ENCODE results near the gene AUNIP.
A peak's percentile ranks its signal among the peaks of the same experiment; 100 is the strongest.
"Not testable (repeated sequence)": the region's sequence is repeated elsewhere in the genome, so short reads cannot be mapped to it uniquely, and the experiment has no call there.

AUNIP gene

DNA sequence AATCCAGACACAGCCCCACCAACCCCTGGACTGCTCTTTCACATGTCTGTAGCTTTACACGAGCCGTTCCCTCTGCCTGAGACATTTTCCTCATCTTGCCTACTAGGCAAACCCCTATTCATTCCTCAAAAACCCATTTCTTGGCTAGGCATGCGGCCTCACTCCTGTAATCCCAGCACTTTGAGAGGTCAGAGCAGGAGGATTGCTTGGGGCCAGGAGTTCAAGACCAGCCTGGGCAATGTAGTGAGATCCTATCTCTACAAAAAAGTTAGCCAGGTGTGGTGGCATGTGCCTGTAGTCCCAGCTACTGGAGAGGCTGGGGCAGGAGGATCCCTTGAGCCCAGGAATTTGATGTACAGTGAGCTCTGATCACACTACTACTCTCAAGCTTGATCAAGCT lies 5.2 kb upstream of the AUNIP start:
- no peak for DNase-seq (ENCODE audit: low read depth)

DNA sequence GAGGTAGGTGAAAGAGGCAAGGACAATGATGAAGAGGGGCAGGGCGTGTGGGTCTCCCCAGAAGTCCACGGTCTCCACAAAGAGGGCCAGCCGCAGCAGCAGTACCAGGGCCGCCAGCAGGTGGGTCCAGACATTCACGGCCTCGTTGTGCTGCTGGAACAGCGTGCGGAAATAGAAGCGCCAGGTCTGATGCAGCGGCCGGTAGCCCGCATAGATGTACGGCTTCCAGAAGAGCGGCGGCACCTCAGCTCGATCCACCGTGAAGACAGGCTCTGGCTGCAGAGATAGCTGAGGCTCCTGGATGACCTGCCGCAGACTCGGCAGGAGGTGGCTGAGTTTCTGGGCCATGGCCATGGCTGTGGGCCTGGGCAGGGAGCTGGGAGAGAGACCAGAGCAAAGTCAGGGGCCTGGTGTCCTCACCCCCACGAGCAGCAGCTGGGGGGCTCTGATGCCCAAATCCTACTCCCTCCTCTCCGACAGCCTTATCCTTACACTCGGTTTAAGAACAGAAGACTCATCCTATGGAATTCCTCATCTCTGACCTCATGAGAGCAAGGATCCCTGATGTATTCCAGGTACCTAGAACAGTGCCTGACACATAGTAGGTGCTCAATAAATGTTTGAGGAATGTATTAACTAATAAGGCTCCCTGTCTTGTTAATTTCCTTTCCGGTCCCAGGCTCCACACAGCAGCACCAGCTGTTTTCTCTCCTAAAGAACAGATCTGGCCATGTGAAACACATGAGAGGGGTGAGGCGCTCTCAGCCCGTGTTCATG lies 4.4 kb upstream of the AUNIP start:
- no peak for DNase-seq (ENCODE audit: low read depth)

DNA sequence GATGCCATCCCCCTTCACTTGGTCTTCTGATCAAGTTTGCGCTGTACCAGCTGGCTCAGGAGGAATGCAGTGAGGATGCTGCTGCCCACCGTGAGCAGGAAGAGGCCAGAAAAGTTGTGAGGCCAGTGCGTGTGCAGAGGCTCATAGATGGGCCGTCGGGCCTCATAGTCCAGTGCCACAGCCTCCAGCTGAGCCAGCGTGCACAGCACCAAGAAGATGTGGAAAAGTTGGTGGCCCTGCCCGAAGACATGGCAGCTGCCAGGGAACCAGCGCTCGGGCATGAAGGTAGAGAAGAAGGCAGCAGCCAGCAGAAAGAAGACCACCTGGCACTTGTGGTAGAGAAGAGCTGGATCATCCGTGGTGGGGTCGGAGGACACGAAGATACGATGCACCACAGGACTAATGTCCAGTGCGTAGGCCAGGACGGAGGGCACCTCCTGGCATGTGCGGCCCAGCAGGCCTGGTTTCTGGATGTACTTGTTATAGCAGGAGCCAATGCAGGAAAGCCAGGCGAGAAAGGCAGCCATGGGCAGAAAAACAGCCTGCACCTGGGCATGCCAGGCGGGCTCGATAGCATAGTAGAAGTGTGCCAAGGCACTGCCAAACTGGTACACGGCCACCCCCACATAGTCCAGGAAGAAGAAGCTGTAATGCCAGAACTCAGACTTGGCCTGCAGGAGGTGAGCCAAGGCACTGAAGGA lies 3.7 kb upstream of the AUNIP start:
- no peak for DNase-seq (ENCODE audit: low read depth)

DNA sequence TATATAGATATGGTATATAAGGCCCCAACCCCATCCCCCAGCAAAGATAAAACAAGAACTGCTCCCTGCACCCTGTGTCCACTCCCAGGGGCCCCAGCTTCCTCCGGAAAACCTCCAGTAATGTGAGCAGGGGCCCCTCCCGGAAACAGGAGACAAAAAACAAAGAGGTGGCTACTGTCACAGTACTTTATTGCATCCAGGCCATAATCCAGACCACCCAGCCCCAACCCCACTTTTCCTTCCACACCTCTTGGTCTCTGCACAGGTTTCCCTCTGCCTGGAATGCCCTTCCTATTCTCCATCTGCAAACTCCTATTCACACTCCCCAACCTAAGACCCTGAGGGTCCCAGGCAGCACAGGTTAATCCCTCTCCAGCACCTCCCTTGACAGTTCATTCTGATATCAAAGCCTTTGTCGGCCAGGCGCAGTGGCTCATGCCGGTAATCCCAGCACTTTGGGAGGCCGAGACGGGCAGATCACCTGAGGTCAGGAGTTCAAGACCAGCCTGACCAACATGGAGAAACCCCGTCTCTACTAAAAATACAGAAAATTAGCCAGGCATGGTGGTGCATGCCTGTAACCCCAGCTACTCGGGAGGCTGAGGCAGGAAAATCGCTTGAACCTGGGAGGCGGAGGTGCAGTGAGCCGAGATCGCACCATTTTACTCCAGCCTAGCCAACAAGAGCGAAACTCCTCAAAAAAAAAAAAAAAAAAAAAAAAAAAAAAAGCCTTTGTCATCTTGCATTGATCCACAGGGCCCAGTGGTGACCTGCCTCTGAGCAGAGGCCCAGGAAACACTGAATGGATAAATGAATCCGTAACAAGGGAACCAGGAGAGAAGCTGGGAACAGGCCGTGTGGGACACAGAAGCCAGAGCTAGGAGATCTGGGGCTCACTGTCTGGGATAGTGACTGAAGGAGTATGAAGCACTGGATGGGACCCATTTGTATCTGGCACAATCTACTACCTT lies 2.3 kb upstream of the AUNIP start:
- DNase-seq (ENCODE audit: low read depth), result no peak

DNA sequence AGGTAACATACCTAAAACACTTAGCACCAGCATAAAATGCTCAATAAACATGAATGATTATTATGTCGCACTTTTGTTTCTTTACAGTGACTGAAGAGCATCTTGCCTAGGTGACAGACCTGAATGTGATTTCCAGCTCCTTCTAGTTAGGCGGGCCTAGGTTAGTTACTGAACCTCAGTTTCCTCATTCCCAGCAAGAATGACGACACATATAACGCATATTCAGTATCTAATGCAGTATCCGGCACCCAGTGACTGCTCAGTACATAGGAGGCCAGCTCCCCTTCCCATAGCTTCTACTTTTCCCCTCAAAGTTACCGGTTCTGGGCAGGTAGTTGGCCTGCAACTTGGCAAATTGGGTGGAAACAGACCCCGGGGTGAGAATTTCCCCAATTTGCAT lies 763 bp downstream of the AUNIP start:
- DNase-seq (ENCODE audit: low read depth), result no peak

DNA sequence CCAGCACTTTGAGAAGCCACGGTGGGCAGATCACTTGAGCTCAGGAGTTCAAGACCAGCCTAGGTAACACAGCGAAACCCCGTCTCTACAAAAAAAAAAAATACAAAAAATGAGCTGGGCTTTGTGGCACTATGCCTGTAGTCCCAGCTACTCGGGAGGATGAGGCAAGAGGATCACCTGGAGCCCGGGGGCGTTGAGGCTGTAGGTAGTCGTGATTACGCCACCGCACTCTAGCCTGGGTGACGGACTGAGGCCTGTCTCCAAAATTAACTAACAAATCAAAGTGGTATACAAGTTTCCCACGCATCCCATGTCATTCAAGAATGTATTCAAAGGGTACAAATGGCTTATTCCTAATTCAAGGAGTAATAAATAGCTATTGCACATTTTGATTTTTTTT lies 2.4 kb downstream of the AUNIP start:
- DNase-seq (ENCODE audit: low read depth), result no peak

DNA sequence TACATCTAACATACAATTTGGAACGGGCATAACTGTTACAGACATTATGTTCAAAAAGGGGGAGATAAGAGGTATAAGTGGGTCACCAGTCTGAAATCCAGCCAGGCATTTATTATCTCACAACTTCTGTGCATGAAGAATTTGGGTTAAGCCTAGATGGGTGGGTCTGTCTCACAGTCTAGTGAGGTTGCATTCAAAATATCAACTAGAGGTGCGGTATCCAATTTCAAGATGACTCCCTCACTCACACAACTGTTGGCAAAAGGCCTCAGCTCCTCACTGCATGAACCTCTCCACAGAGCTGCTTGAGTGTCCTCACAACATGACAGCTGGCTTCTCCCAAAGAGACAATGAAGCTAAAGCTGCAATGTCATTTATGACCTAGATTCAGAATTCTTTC lies 4.7 kb downstream of the AUNIP start:
- DNase-seq (ENCODE audit: low read depth), result no peak

DNA sequence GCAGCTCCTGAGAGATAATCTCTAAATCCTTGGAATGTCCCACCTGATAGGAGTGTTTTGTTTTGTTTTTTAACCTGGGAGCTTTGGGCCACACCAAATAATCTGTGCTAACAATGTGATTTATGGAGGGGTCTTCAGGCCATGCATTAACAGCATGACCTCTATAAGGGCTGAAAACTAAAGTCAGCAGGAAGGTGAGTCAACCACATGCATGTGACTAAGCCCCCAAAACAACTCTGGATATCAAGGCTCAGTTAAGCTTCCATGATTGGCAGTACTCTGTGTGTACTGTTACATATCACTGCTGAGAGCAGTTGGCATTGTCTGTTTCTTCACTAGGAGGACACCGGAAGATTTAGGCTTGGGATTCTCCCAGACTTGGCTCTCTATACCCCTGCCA lies 10.7 kb downstream of the AUNIP start:
- DNase-seq (ENCODE audit: low read depth), result no peak

DNA sequence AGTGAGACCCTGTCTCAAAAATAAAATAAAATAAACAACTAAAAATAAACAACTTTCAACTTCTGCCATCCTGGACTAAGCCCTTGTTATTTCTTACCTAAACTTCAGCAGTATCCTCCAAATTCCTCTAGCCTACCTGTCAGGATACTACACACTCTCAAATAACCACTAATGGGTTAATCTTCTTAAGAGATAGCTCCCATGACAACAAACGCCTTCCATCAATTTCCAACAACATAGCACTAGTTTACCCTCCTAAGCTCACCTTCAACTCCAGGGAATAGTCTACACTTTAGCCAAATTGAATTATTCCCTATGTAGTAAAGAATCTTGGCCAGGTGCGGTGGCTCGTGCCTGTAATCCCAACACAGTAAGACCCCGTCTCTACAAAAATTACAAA lies 11.3 kb downstream of the AUNIP start:
- DNase-seq (ENCODE audit: low read depth), result no peak

DNA sequence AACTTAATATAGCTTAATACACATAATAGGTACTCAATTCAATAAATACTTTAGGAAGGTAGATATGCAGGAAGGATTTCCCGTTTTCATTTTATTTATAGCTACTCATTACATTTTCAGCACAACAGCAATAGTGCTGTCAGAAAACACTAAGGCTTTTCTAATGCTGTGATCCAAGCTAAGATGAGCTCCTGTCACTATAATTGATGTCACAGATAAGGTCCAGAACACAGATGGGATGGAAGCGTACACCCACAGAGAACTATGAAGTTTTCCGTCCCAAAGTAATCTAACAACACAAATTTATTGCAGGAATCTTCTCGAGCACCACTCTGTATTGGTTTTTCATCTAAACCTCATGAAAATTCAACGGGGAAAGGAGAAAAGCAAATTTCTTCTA lies 13.6 kb downstream of the AUNIP start:
- no peak for DNase-seq (ENCODE audit: low read depth)

DNA sequence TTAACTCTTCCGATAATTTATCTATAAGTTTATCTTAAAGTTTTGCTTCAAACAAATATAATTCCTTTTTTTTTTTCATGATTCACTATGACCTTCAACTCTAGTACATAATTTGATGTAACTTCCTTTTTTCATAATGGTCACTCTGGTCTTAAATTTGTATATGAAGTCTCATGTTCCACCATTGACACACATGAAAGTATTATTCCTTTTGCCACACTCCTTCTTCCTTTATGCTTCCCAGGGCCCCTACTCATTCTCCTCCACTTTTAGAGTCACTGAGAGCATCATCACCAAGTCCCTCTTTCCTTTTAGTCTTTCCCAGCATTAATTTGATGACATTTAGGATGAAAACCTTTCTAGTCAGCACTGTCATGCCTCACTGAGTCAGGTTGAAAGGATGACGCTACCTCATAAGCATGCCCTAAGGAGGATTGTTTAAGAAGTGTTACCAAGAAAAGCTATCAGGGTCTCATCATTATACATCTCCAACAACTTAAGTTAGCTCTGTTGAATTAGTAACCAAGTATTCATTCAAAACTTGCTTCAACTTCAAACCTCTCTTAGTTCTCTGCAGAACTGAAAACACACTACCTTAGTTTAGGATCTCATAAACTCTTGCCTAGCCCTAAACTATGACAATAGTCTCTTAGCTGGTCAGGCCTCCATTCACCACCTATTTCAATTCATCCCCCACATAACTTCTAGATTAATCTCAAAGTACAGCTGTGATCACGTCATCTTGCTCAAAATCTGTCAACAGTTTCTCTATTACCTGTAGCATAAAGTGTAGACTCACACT lies 14.5 kb downstream of the AUNIP start:
- peak; percentile 12 for DNase-seq (ENCODE audit: low read depth)

DNA sequence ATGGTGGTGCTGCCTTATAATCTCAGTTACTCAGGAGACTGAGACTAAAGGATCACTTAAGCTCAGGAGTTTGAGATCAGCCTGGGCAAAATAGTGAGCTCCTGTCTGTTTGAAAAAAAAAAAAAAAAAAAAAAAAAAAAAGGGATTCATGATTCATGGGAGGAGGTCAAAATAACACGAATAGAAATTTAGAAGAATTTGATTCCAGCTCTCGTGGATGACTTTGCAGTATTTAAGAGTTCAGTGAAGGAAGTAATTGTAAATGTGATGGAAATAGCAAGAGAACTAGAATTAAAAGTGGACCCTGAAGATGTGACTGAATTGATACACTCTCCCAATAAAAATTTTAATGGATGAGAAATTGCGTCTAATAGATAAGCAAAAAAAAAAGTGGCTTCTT lies 15.8 kb downstream of the AUNIP start:
- no peak for DNase-seq (ENCODE audit: low read depth)

DNA sequence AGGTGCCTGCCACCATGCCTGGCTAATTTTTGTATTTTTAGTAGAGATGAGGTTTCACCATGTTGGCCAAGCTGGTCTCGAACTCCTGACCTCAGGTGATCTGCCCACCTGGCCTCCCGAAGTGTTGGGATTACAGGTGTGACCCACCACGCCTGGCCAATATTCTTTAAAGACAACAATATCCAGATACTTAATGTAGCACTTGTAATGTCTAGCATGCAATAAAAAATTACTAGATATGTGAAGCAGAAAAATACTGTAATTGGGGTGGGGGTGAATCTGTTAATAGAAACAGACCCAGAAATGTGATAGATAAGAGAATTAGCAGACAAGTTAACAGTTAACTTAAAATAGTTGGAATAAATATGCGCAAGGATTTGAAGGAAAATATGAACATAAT lies 19.4 kb downstream of the AUNIP start:
- not testable (repeated sequence) for DNase-seq (ENCODE audit: low read depth)

DNA sequence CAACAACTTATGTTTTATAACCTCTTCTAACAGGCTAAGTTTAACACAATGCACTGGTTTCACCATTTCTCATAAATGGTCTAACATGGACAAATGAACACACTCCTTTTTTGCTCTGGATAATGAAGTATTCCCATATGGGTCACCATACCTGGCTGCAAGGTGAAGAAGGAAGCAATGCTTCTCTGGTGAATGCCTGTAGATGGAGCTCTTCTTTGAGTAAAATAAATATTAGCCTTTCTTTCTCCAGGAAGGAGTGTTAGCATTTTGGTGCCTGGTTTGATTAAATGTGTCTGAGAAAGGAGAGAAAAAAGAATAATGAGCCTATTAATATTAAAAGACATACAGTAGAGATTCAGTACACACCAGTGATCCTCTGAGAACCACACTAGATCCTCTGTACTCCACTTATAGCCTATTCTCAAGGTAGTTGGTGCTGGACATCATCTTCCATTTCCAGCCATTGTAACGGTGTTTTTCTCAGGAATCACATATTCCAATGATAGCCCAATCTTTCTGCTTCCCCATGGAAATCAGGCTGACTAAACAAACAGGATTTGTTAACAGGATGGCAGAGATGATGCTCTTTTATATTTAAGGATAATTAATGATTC lies 21.9 kb downstream of the AUNIP start:
- DNase-seq (ENCODE audit: low read depth), result no peak

DNA sequence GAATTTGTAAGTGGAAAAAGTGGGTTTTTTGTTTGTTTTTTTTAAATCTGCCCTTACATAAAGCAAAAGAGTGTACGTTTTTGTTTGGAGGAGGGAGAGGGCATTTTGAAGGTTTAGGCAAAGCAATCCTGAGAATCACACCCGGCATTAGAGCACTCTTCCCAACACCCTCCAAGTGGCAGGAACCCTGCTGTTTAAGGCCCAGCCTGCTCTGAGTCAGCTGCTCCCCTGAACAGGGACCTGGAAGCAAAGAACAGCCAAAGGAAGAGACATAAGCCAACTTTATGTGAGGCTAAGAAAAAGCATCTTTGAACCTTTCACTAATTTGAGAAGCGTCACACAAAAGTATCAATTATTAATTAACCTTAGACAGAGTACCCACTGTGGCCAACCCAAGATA lies 22.6 kb downstream of the AUNIP start:
- DNase-seq (ENCODE audit: low read depth), result peak; percentile 28

DNA sequence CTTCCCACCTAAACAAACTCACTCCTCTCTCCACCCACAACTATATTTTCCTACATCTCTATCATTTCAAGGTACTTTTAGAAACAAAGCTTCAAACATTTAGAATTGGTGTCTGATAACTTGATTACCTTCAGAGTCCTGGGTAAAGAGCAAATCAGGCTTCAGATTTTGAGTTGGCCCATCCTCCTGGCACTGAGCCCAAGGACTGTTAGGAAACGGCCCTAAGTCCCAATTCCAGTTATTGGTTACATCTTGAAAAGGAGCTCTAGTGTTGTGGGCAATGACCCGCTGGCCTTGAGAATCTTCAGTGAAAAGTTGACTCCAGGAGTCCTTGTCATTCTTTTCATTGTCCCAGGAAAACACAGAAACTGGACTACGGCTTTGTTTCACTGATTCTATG lies 24.4 kb downstream of the AUNIP start:
- DNase-seq (ENCODE audit: low read depth), result no peak

DNA sequence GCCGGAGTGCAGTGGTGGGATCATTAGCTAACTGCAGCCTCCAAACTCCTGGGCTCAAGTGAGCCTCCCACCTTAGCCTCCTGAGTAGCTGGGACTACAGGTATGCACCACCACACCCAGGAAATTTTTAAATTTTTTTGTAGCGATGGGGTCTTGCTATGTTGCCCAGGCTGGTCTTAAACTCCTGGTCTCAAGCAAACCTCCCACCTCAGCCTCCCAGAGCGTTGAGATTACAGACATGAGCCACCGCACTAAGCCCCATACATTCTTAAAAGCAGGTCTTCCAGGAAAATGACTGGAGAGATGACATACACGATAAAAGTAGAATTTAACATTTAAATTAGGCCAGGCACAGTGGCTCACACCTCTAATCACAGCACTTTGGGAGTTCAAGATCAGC lies 26.1 kb downstream of the AUNIP start:
- DNase-seq (ENCODE audit: low read depth), result no peak

DNA sequence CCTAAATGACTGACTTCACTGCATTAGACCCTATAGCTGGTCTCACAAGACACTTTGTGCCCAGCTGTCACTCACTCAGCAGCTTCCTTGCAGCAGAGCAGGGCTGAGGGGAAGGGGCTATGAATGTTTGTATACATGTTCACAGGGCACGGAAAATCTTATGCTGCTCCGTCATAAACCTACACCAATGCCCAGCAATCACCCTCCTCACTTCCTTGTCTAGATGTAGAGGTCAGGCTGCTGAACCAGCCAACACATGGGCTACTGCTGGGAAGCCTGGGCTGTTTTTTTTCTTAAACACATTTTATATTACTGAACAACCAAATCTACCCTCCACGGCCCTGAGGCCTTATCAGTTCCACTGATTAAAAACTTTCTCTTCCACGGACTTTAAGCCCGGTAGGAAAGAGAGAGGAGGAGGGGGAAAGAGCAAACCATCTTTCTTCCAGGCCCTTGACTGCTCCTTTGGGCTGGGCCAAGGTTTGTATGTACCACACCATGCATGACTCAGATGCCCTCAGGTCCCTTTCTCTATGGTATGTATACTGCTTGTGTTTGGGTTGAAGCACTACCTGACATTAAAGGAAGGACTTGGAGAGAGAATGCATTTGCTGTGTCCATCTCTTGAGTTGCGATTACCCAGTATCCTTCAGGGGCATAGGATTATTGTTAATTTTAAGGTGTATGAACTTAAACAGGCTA lies 26.8 kb downstream of the AUNIP start:
- peak; percentile 22 for DNase-seq (ENCODE audit: low read depth)

DNA sequence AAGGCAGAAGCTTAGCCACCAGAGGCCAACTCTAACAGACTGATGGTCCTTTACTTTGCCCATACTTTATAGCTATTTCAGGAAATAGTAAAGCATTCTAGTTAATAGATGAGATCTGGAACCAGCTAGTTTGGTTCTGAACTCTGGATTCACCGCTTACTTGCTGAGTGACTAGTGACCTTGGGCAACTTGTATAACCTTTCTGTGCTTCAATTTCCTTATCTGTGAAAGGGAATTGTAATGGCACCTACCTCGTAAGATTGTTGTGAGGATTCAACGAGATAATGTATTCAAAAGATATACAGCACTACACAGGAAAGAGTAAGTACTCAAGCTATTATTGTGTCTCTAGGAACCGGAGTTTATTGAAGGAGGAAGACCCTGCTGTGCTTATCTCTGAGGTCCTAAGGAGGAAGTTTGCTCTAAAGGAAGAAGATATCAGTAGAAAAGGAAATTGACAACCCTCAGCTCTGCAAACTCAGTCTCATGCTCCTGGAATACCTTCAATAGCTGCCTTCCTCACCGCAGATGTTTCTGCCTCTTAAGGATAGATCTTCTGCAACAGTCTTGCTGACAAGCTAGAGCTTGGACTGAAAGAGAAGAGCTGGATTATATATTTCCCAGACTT lies 27.6 kb downstream of the AUNIP start:
- DNase-seq (ENCODE audit: low read depth), result no peak

DNA sequence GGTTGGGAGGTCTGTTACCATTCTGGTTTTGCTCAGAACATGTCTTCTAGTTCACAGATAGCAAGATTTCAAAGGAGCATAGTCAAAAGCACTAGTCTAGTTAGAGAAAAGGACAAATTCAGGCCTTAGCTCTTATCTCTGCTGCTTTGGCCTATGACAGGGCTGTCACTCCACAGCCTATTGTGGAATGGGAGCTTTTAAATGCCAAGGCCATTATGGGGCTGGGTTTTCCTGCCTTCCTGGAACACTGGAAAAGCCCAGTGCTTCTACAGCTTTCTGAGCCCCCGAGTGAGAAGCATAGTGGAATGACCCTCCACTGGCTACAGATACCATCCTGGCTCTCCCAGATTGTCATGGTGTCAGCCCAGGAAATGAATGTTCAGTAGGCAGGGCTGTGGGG lies 30.2 kb downstream of the AUNIP start:
- DNase-seq (ENCODE audit: low read depth), result no peak

Data from EH (cell line).